ENCODE data around the gene PRUNE2.
"Not testable (repeated sequence)": the region's sequence is repeated elsewhere in the genome, so short reads cannot be mapped to it uniquely, and the experiment has no call there.

Gene PRUNE2

DNA sequence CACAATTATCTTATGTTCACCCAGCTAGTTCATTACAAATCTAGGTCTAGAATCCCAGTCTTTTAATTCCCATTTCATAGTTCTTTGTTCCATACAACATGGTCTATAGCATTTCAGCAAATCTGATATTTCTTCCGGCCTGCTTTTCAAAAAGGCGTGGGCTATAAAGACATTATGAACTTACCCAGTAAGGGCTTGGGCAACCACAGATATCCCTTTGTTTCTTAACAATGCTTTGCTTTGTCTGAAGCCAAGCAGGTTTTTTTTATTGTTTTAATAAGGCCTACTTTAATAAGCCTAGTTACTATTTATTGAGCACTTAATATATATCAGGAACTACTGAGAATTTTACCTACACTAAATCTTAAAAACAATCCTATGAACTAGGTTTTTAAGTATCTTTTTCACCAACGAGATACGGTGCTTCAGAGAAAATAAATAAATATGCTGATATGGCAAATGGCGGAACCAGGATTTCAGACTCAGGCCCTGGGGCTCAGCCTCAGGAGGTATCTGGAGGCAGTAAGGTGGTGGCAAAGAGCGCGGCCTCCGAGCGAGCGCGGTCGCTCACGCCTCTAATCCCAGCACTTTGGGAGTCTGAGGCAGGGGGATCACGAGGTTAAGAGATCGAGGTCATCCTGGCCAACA lies 112.0 kb downstream of the PRUNE2 start:
- DNase-seq, result no peak

DNA sequence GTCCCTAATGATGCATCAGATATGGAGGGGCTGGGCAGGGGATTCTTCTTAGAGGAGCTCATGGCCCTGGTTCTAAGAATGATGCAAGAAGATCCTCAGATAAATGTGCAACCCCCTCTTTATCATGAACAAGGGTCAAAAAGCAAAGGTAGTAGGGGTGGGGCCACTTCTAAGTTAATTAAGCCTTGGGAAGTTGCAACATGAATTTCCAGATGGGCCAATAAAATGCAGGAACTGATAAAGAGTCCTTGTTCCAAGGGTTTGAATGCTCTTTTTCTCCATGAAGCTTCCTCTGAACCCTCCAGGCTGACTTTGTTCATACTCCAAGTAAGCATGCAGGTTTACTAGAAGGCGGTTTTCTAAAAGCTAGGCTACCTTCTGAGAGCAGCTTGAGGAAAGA lies 116.1 kb downstream of the PRUNE2 start:
- DNase-seq, result no peak

DNA sequence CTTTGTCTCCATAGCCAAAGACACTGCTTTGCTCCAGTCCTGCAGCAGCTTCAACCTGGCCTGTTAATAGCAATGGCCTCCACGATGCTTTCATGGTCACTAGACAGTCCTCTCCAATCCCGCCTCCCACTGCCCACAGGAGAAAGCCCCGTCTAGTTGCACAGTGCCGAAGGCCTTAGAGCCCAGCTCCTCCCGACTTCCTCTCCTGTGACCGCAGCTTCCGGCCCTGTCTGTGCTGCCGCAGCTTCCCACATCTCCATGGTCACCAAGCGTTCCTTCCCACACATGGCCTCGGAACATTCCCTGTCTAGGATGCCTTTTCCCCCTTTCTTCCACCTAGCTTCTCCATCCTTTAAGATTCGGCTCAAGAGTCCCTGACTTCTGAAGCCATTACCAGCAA lies 118.2 kb downstream of the PRUNE2 start:
- no peak for DNase-seq

DNA sequence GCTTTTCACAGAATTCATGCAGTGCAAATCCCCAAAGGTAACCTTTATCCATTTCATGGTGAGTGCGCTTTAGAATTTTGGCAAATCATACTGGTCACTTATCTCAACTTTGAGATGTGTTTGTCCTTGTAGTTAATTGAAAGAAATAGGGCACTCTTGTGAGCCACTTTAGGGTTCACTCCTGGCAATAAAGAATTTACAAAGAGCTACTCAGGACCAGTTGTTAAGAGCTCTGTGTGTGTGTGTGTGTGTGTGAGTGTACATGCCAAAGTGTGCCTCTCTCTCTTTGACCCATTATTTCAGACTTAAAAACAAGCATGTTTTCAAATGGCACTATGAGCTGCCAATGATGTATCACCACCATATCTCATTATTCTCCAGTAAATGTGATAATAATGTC lies 120.4 kb downstream of the PRUNE2 start:
- no peak for DNase-seq

DNA sequence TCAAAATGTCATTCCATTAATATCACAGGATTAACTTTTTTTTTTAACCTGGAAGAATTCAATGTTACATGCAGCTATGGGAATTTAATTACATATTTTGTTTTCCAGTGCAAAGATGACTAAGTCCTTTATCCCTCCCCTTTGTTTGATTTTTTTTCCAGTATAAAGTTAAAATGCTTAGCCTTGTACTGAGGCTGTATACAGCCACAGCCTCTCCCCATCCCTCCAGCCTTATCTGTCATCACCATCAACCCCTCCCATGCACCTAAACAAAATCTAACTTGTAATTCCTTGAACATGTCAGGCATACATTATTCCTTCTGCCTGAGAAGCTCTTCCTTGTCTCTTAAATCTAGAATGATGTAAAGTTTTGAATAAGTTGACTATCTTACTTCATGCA lies 121.0 kb downstream of the PRUNE2 start:
- no peak for DNase-seq

DNA sequence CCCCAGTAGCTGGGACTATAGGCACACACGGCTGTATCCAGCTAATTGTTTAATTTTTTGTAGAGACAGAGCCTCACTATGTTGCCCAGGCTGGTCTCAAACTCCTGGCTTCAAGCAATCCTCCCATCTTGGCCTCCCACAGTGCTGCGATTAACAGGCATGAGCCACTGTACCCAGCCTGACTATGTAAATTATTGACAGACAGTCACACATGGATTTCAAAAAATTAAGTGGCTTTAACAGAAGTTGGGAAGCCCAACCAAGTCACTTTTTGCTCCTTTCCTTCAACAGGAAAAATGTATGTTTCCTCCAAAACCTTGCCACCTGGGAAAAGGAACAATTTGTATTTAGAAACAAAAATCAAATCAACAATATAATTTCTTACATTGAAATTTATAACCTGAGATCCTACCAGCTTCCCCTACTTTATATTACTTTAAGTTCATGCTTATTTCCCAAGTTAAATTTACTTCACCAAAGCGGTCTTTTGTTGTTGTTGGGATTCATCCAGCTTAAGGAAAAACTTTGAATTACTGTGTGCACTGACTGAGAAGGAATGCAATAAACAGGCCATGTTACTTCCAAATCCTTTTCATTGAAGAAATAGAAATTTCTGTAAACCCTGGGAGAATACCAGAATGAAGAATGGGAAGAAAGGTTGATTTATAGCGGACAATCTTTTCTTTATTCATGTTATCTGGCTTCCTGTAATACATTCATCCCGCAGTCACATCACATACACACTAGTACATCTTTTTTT lies 133.0 kb downstream of the PRUNE2 start:
- DNase-seq, result no peak

DNA sequence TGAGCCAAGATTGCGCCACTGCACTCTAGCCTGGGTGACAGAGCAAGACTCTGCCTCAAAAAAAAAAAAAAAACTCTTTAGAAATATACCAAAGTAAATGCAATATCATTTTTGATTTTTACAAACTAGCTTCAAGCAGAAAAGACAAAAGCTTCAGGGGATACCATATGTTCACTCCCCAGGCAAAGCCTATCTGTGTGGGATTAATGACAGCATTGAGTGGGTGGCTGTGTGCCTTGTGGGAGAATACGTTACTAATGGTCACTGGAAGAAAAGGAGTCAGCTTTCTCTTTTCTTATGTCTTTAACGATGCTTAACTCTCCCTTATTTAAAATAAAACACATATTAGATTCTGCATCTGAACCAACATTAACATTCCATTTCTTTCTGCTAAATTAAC lies 139.8 kb downstream of the PRUNE2 start:
- DNase-seq, result peak in 1 of 2 experiments; percentile 42

DNA sequence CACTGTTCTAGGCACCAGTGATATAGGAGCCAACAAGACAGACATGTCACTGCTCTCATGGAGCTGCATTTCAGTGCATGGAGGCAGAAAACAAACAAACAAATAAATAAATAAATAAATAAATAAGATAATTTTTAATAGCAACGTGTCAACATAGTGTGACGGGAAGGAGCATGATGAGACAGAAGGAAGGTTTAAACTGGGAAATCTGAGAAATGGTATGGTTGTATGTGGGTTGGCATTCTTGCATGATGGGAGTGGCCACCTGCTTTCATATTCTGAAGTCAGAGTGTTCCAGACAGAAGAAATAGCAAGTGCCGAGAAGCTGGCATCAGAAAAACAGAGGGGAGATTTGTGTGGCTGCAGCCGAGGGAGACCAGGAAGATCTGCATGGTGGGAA lies 141.8 kb downstream of the PRUNE2 start, which contains the start of gene PCA3:
TSS of gene PCA3 (plus strand) at position 301 of the 400 bp plus-strand sequence.
- no peak for DNase-seq

DNA sequence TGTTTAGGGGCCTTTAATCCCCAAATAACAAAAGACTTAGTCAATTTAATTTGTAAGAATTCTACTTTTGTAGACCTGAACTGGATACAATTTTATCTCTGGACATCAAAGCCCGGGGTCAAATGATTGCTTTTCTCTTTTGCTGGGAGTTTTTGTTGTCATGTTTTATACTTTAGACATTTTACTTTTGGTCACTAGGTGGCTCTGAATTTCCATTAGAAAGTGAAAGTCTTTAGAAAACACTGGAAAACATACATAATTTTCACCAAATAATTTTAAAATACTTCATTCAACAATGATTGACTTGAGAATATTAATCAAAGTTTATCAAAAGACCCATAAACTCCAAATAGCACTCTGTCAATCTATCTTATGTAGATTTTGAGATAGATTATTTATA lies 144.5 kb downstream of the PRUNE2 start:
- DNase-seq, result no peak

DNA sequence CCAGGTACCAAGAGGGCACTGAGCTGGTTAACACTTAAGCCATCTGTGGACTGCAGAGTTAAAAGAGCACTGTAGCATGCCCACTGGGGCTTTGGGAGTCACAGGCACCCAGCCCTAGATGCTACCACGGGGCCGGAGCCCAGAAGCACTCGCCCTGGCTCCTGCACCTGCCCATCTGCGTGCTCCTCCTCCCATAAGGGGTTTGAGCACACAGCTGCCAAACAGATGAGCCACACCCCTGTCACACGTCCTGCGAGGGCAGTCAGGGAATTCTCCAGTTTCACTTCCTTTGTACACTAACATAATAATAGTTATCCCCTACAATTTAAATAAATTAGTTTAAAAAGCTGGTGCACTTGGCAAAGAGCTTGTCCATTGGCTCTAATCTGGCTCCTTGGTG lies 146.2 kb downstream of the PRUNE2 start:
- peak in 1 of 2 experiments; percentile 11 for DNase-seq

DNA sequence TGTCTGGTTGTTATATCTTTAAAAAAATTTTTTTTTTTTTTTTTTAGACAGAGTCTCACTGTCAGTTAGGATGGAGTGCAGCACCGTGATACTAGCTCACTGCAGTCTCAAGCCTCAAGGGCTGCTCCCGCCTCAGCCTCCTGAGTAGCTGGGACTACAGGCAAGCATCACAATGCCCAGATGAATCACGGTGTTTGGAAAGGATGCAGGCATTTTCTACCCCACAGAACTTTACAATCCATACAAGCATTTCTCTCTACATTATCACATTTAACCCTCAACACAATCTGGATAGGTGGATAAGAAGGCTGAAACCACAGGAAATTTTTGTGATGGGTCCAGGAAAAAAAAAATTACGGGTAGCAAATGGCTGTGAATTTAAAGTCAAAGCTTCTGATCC lies 147.4 kb downstream of the PRUNE2 start:
- DNase-seq, result no peak

DNA sequence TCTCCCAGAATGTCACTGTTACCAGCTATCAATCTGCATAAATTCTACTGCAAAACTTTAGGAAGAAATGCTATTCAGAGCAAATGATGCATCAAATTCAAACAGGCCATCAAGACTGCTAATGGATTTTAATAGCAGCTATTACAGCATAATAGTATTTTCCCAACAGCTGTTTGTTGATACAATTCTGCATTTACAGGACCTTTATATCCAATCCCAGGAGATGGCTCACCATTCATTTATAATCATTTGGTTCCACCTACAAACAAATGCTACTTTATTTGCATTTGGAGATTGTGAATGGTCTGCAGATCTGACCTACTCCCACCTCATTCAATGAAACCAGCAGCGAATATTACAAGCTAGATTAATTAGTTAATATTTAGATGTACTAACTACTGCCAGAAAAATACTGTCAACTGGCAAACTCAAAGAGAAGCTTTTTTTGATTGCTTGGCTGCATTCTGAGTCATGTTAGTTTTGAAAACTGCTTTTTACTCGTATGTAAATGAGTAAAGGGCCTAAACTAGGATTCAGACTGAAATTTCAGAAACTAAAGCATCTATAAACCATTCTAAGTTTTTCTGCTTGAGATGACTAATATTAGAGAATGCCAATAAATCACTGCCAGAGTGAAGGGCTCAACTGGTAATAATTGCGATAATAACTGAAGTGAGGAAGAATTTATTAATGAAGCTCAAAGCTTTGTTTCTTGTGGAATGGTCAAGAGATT lies 148.8 kb downstream of the PRUNE2 start:
- no peak for DNase-seq

DNA sequence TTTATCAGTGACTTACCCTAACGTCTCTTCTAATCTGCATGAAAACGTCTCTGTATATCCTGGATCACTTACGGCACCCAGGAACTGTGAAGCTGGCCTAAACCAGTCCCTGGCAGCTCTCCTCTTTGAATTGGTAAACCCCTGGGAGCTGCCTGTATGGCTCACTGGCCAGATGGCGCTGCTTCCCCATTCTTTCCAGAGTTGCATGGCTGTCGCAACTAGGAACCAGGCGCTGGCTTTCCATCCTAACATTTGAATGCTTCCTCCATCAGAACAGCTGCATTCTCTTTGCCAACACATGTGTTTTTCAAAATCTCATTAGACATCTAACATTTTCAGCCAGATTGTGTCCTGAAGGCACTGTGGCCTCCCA lies 149.7 kb downstream of the PRUNE2 start:
- DNase-seq, result peak in 1 of 2 experiments; percentile 53

DNA sequence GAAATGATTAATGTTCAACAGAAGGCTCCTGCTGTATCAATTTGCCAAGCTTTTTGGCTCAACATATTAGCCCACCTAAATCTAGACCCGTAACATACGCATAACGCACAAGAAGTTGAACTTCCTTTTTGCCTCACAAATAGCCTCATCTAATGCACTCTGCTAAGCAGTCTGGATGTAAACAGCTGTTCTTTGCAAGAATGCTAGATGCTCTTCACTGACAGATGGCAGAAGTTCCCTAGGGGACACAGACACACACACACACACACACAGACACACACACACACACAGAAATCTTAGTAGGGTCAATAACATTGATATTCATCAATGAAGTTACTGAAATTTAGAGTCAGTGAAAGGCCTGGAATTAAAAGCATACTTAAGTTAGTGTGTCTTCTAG lies 154.9 kb downstream of the PRUNE2 start:
- DNase-seq, result peak in 1 of 2 experiments; percentile 65

DNA sequence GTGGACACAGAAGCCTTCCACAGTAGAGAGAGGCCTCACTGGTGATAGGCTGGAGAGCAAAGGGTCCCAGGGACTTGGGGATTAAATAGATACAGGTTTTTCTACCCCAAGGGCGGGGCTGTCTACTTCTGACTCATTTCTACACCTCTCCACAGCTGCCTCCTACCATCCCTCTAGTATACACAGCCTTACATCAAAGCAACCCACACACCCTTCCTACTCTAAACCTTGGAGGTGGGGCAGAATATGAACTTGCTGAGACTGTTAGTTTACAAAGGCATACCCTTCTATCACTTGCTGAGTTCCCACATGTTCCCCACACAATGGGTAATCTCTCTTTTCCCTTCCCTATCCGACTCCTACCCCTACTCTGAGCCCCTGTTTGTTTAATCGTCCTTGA lies 161.6 kb downstream of the PRUNE2 start:
- DNase-seq, result no peak

DNA sequence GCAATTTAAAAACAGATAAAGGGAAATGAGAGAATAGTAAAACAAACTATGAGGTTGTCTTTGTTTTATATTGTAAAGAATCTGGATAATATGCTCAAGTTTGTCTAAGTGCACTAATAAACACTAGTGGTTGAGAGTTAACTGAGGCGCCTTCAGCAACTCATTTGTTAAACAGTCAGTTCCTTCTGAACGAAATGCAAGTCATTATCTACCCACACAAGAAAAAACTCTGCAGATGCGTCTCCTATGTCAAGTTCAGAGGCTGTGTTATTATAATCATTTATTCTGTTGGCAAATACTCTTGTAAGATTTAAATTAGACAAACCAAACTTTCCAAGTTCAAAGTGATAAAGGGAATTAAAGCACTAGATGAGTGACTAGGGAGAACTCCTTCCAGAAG lies 162.0 kb downstream of the PRUNE2 start:
- no peak for DNase-seq

DNA sequence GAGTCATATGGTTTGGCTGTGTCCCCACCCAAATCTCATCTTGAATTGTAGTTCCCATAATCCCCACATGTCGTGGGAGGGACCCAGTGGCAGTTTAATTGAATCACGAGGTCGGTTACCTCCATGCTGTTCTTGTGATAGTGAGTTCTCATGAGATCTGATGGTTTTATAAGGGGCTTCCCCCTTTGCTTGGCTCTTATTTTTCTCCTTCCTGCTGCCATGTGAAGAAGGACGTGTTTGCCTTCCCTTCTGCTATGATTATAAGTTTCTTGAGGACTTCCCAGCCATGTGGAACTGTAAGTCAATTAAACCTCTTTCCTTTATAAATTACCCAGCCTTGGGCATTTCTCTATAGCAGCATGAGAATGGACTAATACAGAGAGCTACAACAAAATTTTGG lies 163.0 kb downstream of the PRUNE2 start:
- not testable (repeated sequence) for DNase-seq

DNA sequence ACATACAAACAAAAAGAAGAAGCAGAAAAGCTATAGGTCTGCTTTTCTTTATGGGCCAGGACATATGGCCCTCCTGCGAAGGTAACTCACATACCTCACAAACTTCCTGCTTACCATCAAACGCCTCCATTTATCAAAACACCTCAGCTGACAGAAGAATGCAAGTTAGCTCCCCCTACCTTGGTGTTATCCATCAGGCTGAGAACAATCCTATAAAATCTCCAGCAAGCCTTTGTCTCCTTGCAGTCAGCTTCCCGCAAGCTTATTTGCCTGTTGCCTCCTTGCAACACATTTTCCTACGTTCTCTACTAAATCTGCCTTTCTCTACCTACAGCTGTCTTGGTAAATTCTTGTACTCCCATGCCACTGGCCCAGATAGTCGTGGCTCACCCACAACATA lies 164.4 kb downstream of the PRUNE2 start:
- no peak for DNase-seq

DNA sequence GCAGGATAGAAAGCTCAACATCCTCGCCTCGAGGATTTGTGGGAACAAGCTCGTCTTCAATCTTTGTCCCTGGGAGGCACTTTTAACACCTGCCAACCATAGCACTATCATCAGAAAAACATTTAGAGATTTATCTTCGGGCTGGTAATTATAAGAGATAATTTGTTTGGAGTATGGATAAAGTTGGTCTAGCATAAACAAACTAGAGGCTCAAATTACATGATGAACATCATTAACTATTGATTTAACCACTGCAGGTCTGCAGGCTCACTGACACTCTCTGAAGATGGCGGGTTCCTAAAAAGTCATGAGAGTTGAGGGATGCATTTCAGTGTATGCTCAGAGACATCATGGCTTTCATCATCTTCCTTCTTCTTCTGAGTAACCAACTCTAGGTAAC lies 167.5 kb downstream of the PRUNE2 start:
- no peak for DNase-seq

DNA sequence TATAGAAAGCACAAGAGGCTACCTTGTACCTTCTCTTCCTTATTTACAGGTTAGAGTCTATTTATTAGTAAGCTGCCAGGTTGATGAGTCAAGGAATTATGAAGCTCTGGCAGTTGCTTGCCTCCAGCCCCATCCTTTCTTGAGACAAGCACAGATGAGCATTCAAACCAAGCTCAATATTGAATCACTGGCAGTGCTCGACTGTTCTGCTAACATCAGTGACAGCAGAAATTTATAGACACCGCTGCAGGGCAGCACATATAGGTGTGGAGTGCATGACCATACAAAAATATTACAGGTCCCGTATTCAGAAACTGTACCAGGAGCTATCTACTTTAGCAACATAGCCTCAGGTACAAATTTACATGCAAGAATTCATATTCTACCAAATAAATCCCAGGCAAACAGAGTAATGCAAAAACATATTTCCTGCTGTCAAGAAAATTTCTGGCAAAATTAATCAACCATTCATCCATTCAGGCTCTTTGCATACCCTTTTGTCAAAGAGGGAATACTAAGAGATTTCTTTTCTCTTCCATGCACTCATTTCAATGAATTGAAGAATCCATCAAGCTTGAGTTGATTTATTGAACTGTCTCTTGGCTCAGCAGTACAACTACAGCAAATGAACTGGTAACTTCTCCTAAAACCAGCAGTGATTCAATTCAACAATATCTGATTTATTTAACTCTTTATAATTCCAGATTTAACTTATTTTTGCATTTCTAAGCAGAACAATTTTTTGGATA lies 168.6 kb downstream of the PRUNE2 start:
- no peak for DNase-seq

DNA sequence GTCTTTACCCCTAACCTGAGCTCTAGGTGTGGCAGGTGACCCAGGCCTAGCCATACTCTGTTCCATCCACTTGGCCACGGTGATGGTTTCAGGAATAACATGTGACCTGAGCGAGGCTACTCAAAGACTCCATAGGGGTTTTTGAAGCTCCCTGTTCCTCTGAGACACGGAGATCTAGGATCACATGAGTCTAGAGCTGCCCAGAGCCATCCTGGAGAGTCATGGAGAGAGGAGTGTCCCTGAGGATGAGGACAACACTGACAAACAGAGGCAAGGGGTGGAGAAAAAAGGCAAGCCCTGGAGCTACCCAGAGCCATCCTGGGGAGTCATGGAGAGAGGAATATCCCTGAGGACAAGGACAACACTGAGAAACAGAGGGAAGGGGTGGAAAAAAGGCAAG lies 171.2 kb downstream of the PRUNE2 start:
- no peak for DNase-seq

DNA sequence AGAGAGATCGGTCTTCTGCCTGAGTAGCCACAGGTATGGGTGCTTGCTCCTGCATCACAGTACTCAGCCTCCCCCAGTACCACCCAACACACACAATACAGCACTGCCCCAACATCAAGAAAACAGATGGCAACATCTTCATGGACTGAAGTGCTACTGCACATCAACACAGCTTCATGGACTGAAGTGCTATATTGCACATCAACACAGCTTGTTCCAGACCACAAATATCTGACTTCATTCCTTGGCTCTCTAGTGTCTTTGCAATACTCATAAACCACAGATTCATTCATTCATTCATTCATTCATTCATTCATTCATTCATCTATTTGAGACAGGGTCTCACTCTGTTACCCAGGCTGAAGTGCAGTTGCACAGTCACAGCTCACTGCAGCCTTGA lies 172.8 kb downstream of the PRUNE2 start:
- no peak for DNase-seq

DNA sequence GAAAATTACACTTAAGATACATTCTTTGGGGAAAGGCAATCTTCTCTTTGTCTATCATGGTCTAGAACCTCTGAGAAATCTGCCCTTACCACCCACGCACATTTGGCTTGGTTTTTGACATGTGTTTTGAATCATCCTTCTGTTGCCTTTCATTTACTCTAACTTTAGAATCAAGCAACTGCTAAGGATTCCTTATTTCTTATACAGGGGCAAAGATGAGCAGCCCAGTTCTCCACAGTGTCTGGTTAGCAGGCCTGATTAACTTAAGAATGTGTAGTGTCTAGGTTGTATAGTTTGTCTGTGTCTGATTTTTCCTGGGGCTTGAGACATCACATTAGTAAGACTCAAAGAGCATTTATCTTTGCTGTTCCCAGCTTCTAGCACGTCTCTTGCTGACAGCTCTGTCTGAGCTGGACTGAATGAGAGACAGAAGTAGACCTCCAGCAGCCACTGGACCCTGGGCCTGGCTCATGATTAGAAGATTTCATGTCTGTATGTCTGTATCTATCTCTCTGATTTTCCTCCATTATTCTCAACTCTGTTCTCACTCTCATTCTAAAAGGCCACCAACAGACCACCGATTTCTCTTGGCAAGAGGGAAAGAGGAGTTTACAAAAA lies 173.5 kb downstream of the PRUNE2 start:
- no peak for DNase-seq
